ENCODE results near the gene ADAMTS2.
"Not testable (repeated sequence)": the region's sequence is repeated elsewhere in the genome, so short reads cannot be mapped to it uniquely, and the experiment has no call there.

The ADAMTS2 gene

GRCh38 chr5:179112469-179113142, 232.7 kb downstream of the ADAMTS2 start:
- no peaks in the 10 kb centered on the region for H3K4me1 Mint-ChIP-seq
- no peak overlapping the region for H3K27ac Mint-ChIP-seq
- DNase-seq = no peak
- H3K36me3 Mint-ChIP-seq = peaks cover 1 to 5% of the 10 kb centered on the region in 2 donors
- H3K4me3 Mint-ChIP-seq = no peak overlapping the region
- no peaks in the 10 kb centered on the region for H3K27me3 Mint-ChIP-seq
- no peak for ATAC-seq (replicated peaks)
- H3K9me3 Mint-ChIP-seq = peaks cover 29 to 30% of the 10 kb centered on the region in 2 donors

GRCh38 chr5:179111267-179112207, 233.7 kb downstream of the ADAMTS2 start:
- ATAC-seq (replicated peaks) = no peak
- Mint-ChIP-seq H3K36me3 (peaks cover 1 to 6% of the 10 kb centered on the region in 2 donors), H3K9me3 (peaks cover 31 to 33% of the 10 kb centered on the region in 2 donors), H3K27ac (no peak overlapping the region), H3K27me3 (no peaks in the 10 kb centered on the region), H3K4me1 (no peaks in the 10 kb centered on the region), H3K4me3 (no peak overlapping the region)
- DNase-seq = no peak

- Mint-ChIP-seq H3K27me3 (no peaks in the 10 kb centered on the region), H3K36me3 (peaks cover 1 to 2% of the 10 kb centered on the region in 2 donors), H3K4me1 (no peaks in the 10 kb centered on the region), H3K27ac (no peak overlapping the region), H3K9me3 (peaks cover 25 to 26% of the 10 kb centered on the region in 2 donors), H3K4me3 (no peak overlapping the region)
- DNase-seq (no peak), ATAC-seq (replicated peaks) (no peak)
Observed at GRCh38 chr5:179110528-179110927, 234.7 kb downstream of the ADAMTS2 start.

DNA sequence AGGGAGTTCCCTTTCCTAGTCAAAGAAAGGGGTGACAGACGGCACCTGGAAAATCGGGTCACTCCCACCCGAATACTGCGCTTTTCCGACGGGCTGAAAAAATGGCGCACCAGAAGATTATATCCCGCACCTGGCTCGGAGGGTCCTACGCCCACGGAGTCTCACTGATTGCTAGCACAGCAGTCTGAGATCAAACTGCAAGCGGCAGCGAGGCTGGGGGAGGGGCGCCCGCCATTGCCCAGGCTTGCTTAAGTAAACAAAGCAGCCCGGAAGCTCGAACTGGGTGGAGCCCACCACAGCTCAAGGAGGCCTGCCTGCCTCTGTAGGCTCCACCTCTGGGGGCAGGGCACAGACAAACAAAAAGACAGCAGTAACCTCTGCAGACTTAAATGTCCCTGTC, 244.0 kb downstream of the ADAMTS2 start:
- H3K27ac Mint-ChIP-seq; H3K4me3 Mint-ChIP-seq; DNase-seq; H3K27me3 Mint-ChIP-seq; ATAC-seq (replicated peaks); H3K4me1 Mint-ChIP-seq: not testable (repeated sequence)
- Mint-ChIP-seq H3K9me3 (peaks cover 5 to 13% of the 10 kb centered on the region in 2 donors), H3K36me3 (peaks cover 9 to 13% of the 10 kb centered on the region in 2 donors)

GRCh38 chr5:179089502-179089901, 255.8 kb downstream of the ADAMTS2 start:
- Mint-ChIP-seq H3K36me3 (peaks cover 5 to 24% of the 10 kb centered on the region in 2 donors), H3K4me1 (no peaks in the 10 kb centered on the region), H3K27ac (no peak overlapping the region), H3K9me3 (peaks cover 42% of the 10 kb centered on the region in 2 donors), H3K4me3 (no peak overlapping the region), H3K27me3 (no peaks in the 10 kb centered on the region)
- ATAC-seq (replicated peaks) (no peak), DNase-seq (no peak)

GRCh38 chr5:179080724-179081123, 264.5 kb downstream of the ADAMTS2 start:
- Mint-ChIP-seq H3K4me3 (no peak overlapping the region), H3K9me3 (peaks cover 42 to 56% of the 10 kb centered on the region in 2 donors)
- ATAC-seq (replicated peaks) = no peak

GRCh38 chr5:179079165-179079987, 265.9 kb downstream of the ADAMTS2 start:
- Mint-ChIP-seq H3K27ac (no peak overlapping the region), H3K36me3 (peaks cover 70 to 75% of the 10 kb centered on the region in 2 donors)

More at GRCh38 chr5:179080724-179081123, 264.5 kb downstream of the ADAMTS2 start:
- no peak for DNase-seq
- Mint-ChIP-seq H3K4me1 (no peaks in the 10 kb centered on the region), H3K27ac (no peak overlapping the region), H3K27me3 (no peaks in the 10 kb centered on the region), H3K36me3 (peaks cover 60 to 69% of the 10 kb centered on the region in 2 donors)

GRCh38 chr5:179065703-179066102, 279.6 kb downstream of the ADAMTS2 start:
- Mint-ChIP-seq H3K27ac (no peak overlapping the region), H3K4me1 (peaks cover 7 to 23% of the 10 kb centered on the region in 2 donors), H3K27me3 (no peaks in the 10 kb centered on the region), H3K4me3 (no peak overlapping the region), H3K9me3 (peaks cover 25 to 32% of the 10 kb centered on the region in 2 donors), H3K36me3 (peaks cover 85 to 86% of the 10 kb centered on the region in 2 donors)
- ATAC-seq (replicated peaks) (no peak), DNase-seq (no peak)

More at GRCh38 chr5:179079165-179079987, 265.9 kb downstream of the ADAMTS2 start:
- Mint-ChIP-seq H3K27me3 (no peaks in the 10 kb centered on the region), H3K4me3 (no peak overlapping the region), H3K4me1 (no peaks in the 10 kb centered on the region), H3K9me3 (peaks cover 41 to 51% of the 10 kb centered on the region in 2 donors)
- ATAC-seq (replicated peaks) (no peak), DNase-seq (no peak)

GRCh38 chr5:179061025-179061424, 284.2 kb downstream of the ADAMTS2 start:
- peaks cover 11 to 25% of the 10 kb centered on the region in 2 donors for H3K4me1 Mint-ChIP-seq
- H3K9me3 Mint-ChIP-seq = peaks cover 20 to 26% of the 10 kb centered on the region in 2 donors
- peak overlapping the region; percentile 86 to 93 for H3K4me3 Mint-ChIP-seq
- no peak for ATAC-seq (replicated peaks)
- peak overlapping the region; percentile 25 for H3K27ac Mint-ChIP-seq
- no peak for DNase-seq
- peaks cover 48 to 53% of the 10 kb centered on the region in 2 donors for H3K36me3 Mint-ChIP-seq
- peaks cover 9% of the 10 kb centered on the region in 2 donors for H3K27me3 Mint-ChIP-seq
